ENCODE results near the gene TBC1D9.

Gene TBC1D9

DNA sequence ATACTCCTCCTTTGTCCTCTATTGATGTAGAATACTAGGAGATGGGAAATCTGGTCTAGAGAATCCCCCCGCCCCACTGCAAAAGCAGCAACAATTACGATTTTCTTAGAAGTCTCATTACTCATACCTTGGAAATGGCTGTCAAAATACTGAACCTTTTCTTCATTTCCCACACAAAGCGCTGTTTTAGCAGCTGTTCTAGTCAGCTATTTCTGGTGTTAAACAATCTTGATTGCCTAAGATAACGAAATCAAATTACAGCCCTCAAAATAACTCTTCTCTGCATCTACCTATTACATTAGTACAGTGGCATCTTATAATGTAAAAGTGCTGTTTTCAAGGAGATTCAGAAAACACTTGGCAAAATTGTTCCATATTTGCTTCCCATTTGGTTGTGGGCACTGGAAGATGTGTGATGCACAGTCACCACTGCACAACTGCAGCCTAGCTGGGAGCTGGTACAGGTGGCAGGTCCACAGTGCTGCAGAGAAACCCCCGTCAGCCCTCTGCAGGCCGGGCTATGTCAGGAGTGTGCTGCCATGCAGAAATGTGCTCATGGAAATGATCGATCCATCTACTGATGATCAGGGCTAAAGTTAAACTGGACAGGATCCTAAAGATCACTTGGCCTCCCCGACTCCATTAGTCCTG lies 50.4 kb downstream of the TBC1D9 start:
- DNase-seq (ENCODE audit: extremely low spot score) = no peak
- ChIA-PET CTCF (no interaction called here), POLR2A (no interaction called here)
- TF ChIP-seq LEF1 (IDR thresholded peaks at IDR 0.05; ENCODE audit: borderline replicate concordance) = no peak

DNA sequence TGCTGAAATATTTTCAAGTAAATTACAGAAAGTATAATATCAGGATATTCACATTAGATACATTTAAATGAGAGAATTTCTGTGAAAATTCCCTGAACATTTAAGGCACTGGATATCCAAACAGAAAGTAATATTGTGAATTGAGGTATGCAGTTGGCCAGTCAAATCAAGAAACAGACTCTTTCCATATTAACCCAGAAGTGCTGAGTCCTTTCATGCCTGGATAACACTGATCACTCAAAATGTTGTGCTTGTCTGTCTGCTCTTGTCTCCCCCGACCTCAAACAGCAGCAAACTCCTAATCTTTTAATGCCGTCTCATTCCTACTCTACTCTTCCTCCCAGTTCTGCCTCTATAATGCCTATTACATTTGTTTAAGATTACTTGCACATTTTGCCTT lies 51.2 kb downstream of the TBC1D9 start:
- ChIA-PET POLR2A (no interaction called here), CTCF (no interaction called here)
- TF ChIP-seq ZNF384 (IDR thresholded peaks at IDR 0.05) (no peak), FOXM1 (IDR thresholded peaks at IDR 0.05; ENCODE audit: borderline replicate concordance) (no peak), BHLHE40 (IDR thresholded peaks at IDR 0.05; ENCODE audit: borderline replicate concordance) (no peak), LEF1 (IDR thresholded peaks at IDR 0.05; ENCODE audit: borderline replicate concordance) (no peak), FOXA1 (IDR thresholded peaks at IDR 0.05) (no peak), HDGF (IDR thresholded peaks at IDR 0.05; ENCODE audit: borderline replicate concordance) (no peak), FOXK2 (IDR thresholded peaks at IDR 0.05) (no peak)
- TF ChIP-seq, protein P1, sequence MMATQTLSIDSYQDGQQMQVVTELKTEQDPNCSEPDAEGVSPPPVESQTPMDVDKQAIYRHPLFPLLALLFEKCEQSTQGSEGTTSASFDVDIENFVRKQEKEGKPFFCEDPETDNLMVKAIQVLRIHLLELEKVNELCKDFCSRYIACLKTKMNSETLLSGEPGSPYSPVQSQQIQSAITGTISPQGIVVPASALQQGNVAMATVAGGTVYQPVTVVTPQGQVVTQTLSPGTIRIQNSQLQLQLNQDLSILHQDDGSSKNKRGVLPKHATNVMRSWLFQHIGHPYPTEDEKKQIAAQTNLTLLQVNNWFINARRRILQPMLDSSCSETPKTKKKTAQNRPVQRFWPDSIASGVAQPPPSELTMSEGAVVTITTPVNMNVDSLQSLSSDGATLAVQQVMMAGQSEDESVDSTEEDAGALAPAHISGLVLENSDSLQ (IDR thresholded peaks at IDR 0.05) = no peak
- DNase-seq (ENCODE audit: extremely low spot score) = no peak

GRCh38 chr4:140704392-140704960 lies 51.7 kb downstream of the TBC1D9 start:
- TF ChIP-seq L3MBTL2 (conservative IDR thresholded peaks at IDR 0.05) = no peak
- TF ChIP-seq CTBP1 (IDR thresholded peaks at IDR 0.05; ENCODE audit: borderline replicate concordance) = no peak
- CTCF ChIA-PET = no interaction called here
- POLR2A ChIA-PET = no interaction called here
- DNase-seq (ENCODE audit: extremely low spot score) = no peak

- ChIA-PET CTCF (interaction anchor here (1.5 kb wide), 1 partner anchor 16 kb away, joined by 3 read pairs; no protein-coding TSS in a partner anchor), POLR2A (no interaction called here)
- DNase-seq (ENCODE audit: extremely low spot score) = no peak
- TF ChIP-seq FOXK2 (IDR thresholded peaks at IDR 0.05) = no peak
- TF ChIP-seq CTBP1 (IDR thresholded peaks at IDR 0.05; ENCODE audit: borderline replicate concordance) = no peak
- TF ChIP-seq HDGF (IDR thresholded peaks at IDR 0.05; ENCODE audit: borderline replicate concordance) = no peak
- no peak for TF ChIP-seq LEF1 (IDR thresholded peaks at IDR 0.05; ENCODE audit: borderline replicate concordance)
- no peak for TF ChIP-seq ELF4 (IDR thresholded peaks at IDR 0.05)
- no peak for TF ChIP-seq SP1 (IDR thresholded peaks at IDR 0.05)
- no peak for TF ChIP-seq FOXA1 (IDR thresholded peaks at IDR 0.05)
- no peak for TF ChIP-seq ZNF384 (IDR thresholded peaks at IDR 0.05)
Observed at GRCh38 chr4:140703463-140703862, 52.7 kb downstream of the TBC1D9 start.

DNA sequence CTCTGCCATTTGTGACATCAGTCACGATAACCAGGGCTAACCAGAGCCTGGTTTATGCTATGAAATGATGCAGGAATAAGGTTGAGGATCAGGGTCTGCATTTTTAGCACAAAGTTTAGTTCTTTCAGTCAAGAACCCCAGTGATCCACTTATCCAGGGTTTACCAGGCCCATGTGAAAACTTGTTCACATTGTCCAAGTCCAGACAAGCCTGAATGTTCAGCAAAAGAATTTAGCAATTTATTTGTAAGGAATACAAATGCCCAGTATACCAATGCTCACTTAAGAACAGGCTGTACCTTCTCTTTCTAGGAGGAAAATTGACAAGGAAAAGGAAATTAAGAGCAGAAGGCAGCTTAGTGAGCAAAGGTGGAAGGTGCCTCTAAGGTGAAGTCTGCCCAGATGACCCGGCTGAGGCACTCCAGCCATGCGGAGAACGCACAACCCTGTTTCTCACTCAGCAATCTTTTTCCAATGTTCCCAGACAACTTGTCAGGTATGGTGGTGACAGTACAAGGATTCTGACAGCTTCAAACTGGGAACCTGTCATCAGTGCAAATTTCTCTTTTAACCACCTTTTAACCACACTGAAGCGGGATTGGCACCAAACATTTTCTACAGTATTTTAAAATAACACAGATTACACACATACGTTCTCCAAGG lies 54.0 kb downstream of the TBC1D9 start:
- CTCF ChIA-PET = interaction anchor here (1.5 kb wide), 1 partner anchor 17 kb away, joined by 3 read pairs; no protein-coding TSS in a partner anchor
- no peak for DNase-seq (ENCODE audit: extremely low spot score)
- POLR2A ChIA-PET = interaction anchor here (1.3 kb wide), 1 partner anchor 54 kb away, joined by 5 read pairs; the partner anchor contains the start of gene TBC1D9
- TF ChIP-seq FOXK2 (IDR thresholded peaks at IDR 0.05) = no peak
- no peak for TF ChIP-seq BHLHE40 (IDR thresholded peaks at IDR 0.05; ENCODE audit: borderline replicate concordance)
- no peak for TF ChIP-seq L3MBTL2 (conservative IDR thresholded peaks at IDR 0.05)
- no peak for TF ChIP-seq ZNF384 (IDR thresholded peaks at IDR 0.05)
- no peak for TF ChIP-seq LEF1 (IDR thresholded peaks at IDR 0.05; ENCODE audit: borderline replicate concordance)
- TF ChIP-seq HDGF (IDR thresholded peaks at IDR 0.05; ENCODE audit: borderline replicate concordance) = no peak
- no peak for TF ChIP-seq CTBP1 (IDR thresholded peaks at IDR 0.05; ENCODE audit: borderline replicate concordance)

DNA sequence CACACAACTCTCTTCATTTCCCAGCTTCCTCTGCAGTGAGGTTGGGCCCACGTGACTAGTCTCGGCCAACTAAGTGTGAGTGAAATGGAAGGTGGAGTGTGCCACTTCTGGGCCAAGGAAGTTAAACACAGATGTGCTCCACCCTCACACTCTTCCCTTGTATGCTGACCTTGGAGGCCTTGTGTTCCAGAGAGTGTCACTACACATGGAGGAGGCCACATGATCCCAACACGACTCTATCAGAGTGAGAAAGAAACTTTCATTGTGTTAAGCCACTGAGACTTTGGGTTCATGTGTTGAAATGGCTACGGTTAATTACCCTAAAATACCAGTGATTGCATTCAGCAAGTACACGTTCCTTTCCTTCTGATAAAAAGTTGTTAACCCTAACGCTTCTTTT lies 55.1 kb downstream of the TBC1D9 start:
- ChIA-PET CTCF (no interaction called here), POLR2A (no interaction called here)
- DNase-seq (ENCODE audit: extremely low spot score) = no peak
- no peak for TF ChIP-seq SP1 (IDR thresholded peaks at IDR 0.05)

GRCh38 chr4:140697709-140698560 lies 58.2 kb downstream of the TBC1D9 start:
- POLR2A ChIA-PET = no interaction called here
- TF ChIP-seq BHLHE40 (IDR thresholded peaks at IDR 0.05; ENCODE audit: borderline replicate concordance) = no peak
- TF ChIP-seq SP1 (IDR thresholded peaks at IDR 0.05) = no peak
- no peak for TF ChIP-seq FOXM1 (IDR thresholded peaks at IDR 0.05; ENCODE audit: borderline replicate concordance)
- TF ChIP-seq TARDBP (IDR thresholded peaks at IDR 0.05) = no peak
- no peak for TF ChIP-seq NFRKB (IDR thresholded peaks at IDR 0.05)
- TF ChIP-seq HDGF (IDR thresholded peaks at IDR 0.05; ENCODE audit: borderline replicate concordance) = no peak
- TF ChIP-seq SUZ12 (IDR thresholded peaks at IDR 0.05) = no peak
- TF ChIP-seq L3MBTL2 (conservative IDR thresholded peaks at IDR 0.05) = no peak
- CTCF ChIA-PET = no interaction called here

GRCh38 chr4:140695483-140695882 lies 60.7 kb downstream of the TBC1D9 start:
- DNase-seq (ENCODE audit: extremely low spot score) = no peak
- TF ChIP-seq CTBP1 (IDR thresholded peaks at IDR 0.05; ENCODE audit: borderline replicate concordance) (no peak), HDGF (IDR thresholded peaks at IDR 0.05; ENCODE audit: borderline replicate concordance) (no peak), FOXM1 (IDR thresholded peaks at IDR 0.05; ENCODE audit: borderline replicate concordance) (no peak), SP1 (IDR thresholded peaks at IDR 0.05) (no peak)
- TF ChIP-seq, protein P1 (IDR thresholded peaks at IDR 0.05) = no peak
- POLR2A ChIA-PET = no interaction called here
- CTCF ChIA-PET = interaction anchor here (0.7 kb wide), 1 partner anchor 64 kb away, joined by 3 read pairs; no protein-coding TSS in a partner anchor

More at GRCh38 chr4:140697709-140698560, 58.2 kb downstream of the TBC1D9 start:
- DNase-seq (ENCODE audit: extremely low spot score) = no peak

Data from HEK293T (cell line).